Fibroblast of skin of left biceps (primary cell): Measurements from ENCODE around the gene PET117.
A peak's percentile ranks its signal among the peaks of the same experiment; 100 is the strongest.
"Not testable (repeated sequence)": the region's sequence is repeated elsewhere in the genome, so short reads cannot be mapped to it uniquely, and the experiment has no call there.

Experiments used
- DNase-seq, 2 experiments: peaks; one replicate each; pipeline ENCODE4 v3.0.0-alpha.2; 2013; ENCODE audit warnings: low read depth in 2 of 2

Gene PET117, protein sequence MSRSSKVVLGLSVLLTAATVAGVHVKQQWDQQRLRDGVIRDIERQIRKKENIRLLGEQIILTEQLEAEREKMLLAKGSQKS

GRCh38 chr20:18137412-18138265, at the start of gene PET117, which contains the start of gene KAT14:
PET117 (plus strand) TSS chr20:18137863; CDS start chr20:18137956, 93 bp downstream.
KAT14 (plus strand) TSS chr20:18137863; CDS start chr20:18142661, 4,798 bp downstream.
- DNase-seq, result peak; percentile 88

- DNase-seq, result not testable (repeated sequence)
Measured at GRCh38 chr20:18088298-18088697, 49.4 kb upstream of the PET117 start.

- not testable (repeated sequence) for DNase-seq
Measured at GRCh38 chr20:18088841-18089240, 48.8 kb upstream of the PET117 start.

GRCh38 chr20:18090044-18090443, 47.6 kb upstream of the PET117 start:
- DNase-seq, result no peak

DNA sequence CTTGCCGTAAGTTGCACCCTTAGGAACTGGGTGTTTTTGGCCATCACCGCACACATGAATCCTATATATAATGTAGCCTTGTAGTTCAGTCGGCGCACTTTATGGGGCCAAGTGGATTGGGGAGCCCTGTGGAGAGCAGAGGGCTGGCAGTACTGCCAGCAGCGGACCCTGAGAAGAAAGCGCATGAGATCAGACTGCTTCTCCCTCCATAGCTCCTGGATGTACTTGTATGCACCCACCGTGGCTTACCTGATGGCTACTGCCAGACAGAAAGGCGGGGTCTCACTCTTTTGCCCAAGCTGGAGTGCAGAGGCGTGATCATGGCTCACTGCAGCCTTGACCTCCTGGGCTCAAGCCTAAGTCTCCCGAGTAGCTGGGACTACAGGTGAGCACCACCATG, 47.2 kb upstream of the PET117 start:
- no peak for DNase-seq

DNA sequence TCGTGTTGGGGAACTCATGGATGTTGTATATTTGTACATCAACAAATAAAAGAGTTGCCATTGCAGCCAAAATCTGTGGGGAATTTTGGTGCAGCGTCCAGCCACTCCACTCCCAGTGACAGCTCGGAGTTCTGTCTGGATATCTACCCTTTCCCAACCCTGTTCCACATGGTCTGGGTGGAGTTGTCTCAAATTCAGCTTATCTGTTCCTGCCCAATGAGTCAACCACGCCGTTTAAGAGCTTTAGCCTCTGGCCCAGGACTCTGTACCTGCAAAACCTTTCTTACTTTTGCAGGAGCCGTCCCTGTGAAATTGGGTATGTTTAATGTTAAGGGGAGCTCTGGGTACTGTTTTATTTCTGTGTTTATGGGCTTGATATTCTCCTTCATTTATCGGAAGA, 46.0 kb upstream of the PET117 start:
- DNase-seq, result no peak

- DNase-seq, result no peak
Measured at GRCh38 chr20:18092890-18093289, 44.8 kb upstream of the PET117 start.

DNA sequence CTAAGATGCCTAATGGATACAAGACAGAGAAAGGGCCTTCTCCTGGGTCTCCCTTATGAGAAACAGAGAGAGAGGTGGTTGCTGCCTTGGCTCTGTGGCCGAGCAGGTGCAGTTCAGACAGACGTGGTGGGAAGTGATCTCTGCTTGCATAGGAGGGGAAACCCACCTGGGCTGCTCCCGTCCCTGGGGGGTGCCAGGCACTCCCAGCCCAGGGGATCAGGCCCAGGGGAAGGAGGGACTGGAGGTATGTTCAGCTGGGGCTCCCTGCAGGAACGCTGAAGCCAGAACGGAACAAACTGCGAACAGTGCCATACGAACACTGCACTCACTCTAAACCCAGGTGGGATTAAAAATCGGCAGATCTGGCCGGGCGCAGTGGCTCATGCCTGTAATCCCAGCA, 44.3 kb upstream of the PET117 start:
- DNase-seq, result no peak

GRCh38 chr20:18094191-18094590, 43.5 kb upstream of the PET117 start:
- DNase-seq, result no peak

GRCh38 chr20:18100569-18100968, 37.1 kb upstream of the PET117 start:
- not testable (repeated sequence) for DNase-seq

DNA sequence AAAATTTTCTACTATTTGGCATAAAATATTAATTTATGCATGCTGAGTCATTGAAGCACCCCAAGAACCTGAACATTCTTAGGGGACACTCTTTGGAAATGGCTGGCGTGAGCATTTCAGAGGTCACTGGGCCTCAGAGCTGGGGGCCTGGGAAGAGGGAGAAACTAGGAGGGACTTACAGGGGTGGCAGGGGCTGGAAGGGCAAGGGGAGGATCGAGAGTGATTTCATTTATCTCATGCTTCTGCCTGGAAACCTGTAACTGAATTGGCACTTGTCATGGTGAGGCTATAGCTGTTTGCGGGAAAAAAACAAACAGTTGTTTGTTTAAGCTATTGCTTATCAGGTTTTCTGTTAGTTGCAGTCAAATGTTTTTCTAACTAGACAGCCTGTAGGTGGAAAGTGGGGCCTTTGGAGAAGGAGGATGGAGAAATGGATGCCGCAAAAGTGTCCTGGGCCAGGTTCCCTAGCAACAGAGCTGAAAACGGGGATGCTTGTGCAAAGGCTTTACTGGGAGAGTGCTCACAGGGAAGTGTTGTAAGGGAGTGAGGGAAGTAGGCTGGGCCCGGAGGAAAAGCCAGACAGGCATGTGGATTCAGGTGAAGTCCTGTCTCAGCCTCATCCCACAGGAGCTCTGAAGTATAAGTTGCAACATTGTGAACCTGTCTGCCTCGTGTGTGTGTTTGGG, 36.4 kb upstream of the PET117 start:
- no peak for DNase-seq

- no peak for DNase-seq
Measured at GRCh38 chr20:18103497-18103896, 34.2 kb upstream of the PET117 start.

- DNase-seq, result no peak
Measured at GRCh38 chr20:18108326-18108725, 29.3 kb upstream of the PET117 start.

DNA sequence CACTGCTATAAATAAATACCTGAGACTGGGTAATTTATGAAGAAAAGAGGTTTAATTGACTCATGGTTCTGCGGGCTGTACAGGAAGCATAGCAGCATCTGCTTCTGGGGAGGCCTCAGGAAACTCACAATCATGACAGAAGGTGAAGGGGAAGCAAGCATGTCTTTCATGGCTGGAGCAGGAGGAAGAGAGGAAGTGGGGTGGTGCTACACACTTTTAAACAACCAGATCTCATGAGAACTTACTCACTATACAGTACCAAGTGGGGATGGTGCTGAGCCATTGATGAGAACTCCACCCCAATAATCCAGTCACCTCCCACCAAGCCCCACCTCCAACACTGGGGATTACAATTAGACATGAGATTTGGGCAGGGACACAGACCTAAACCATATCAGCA, 9.1 kb upstream of the PET117 start:
- DNase-seq, result not testable (repeated sequence)

DNA sequence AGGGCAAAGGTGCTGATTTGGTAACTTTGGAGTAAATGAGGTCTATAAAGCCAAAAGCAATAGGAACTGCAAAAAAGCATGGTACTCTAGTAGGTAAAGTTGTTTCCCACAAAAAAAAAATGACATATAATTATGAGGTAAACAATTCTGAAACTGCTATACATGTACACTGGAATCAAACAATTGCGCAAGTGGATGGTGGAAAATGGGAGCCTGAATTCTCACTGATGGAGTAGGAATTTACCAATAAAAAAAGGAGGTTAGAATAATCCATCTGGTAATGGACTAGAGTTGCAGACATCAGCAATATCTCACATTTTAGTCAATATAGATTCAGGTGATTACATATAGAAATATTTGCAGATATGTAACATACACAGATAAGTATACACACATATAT, 5.0 kb upstream of the PET117 start:
- DNase-seq, result no peak

DNA sequence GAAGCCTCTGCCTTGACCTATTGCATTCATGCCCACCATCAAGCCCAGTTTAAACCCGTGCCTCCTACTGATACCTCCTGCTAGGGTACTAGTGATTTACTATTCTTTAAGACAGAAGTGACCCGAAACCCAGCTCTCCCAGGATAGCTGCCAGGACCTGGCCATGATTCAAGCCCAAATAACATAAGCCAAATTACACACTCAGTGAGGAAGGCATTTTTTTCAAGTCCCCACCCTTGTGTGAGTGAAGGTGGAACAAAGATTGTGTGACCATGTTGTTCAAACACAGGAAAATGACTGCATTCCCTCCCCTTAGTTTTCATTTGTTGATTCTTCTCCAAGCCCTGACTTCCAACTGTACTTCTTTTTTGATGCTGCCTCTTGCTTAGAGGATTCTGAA, 3.7 kb upstream of the PET117 start:
- no peak for DNase-seq

GRCh38 chr20:18138266-18138582, 561 bp downstream of the PET117 start:
- DNase-seq, result no peak

GRCh38 chr20:18138639-18139583, 1.2 kb downstream of the PET117 start:
- no peak for DNase-seq

DNA sequence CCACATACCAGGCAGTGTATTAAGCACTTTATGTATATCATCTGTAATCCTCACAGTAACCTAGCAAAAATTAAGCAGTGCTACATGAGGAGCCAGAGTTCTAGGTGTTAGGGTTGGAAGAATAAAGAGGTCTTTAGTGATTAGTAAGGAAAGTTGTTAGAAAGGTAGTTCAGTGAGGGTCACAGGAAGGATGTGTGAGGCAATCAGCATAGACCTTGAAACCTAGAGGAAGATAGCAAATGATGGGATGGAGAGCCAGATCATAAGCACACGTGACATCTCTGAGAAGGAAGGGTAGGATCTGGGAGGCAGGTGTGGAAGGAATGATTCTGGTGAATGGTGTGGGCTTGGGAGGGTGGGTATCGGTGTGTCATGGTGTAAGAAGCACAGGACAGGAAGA, 2.2 kb downstream of the PET117 start:
- no peak for DNase-seq

- no peak for DNase-seq
Measured at GRCh38 chr20:18144541-18145099, 7.0 kb downstream of the PET117 start.

- no peak for DNase-seq
Measured at GRCh38 chr20:18154342-18154741, 16.7 kb downstream of the PET117 start.

- DNase-seq, result no peak
Measured at GRCh38 chr20:18156045-18156444, 18.4 kb downstream of the PET117 start.
